Activated CD4-positive, alpha-beta T cell treated with anti-CD3 and anti-CD28 coated beads, Interleukin-2, amount 10 ng/mL, durations not matched to agents 24 days and 14 days (primary cell): ENCODE data around the gene SFXN4. TPM values are rescaled to one million over a fixed set of nuclear protein-coding genes. Genes with fewer than 3 reads are reported as not detected.
"Not testable (repeated sequence)": the region's sequence is repeated elsewhere in the genome, so short reads cannot be mapped to it uniquely, and the experiment has no call there.

Experiments used
- DNase-seq: peaks from one replicate; pipeline ENCODE4 v3.0.0; 2022
- H3K27ac Mint-ChIP-seq: one replicate; pipeline ENCODE4 v1.8.0; 2022; ENCODE audit warnings: mild to moderate bottlenecking, mixed read lengths
- H3K27me3 Mint-ChIP-seq: one replicate; pipeline ENCODE4 v1.8.0; 2022; ENCODE audit warnings: mixed read lengths
- H3K36me3 Mint-ChIP-seq: one replicate; pipeline ENCODE4 v1.8.0; 2022; ENCODE audit warnings: low read depth, mild to moderate bottlenecking, mixed read lengths
- H3K4me1 Mint-ChIP-seq: one replicate; pipeline ENCODE4 v1.8.0; 2021; ENCODE audit warnings: mixed read lengths
- H3K4me3 Mint-ChIP-seq: one replicate; pipeline ENCODE4 v1.8.0; 2022; ENCODE audit warnings: mild to moderate bottlenecking, moderate library complexity, mixed read lengths
- H3K9me3 Mint-ChIP-seq: one replicate; pipeline ENCODE4 v1.8.0; 2021; ENCODE audit warnings: mixed read lengths
- intact Hi-C: fragments of 100-400 bp; cut with micrococcal nuclease; formaldehyde crosslinking; loops from one replicate; pipeline ENCODE4 v1.15.1; 2023
- total RNA-seq: library from RNA; stranded (reverse); gene quantifications from 2 replicates; pipeline ENCODE4 v1.2.3, GENCODE V29; 2022

The SFXN4 gene
- total RNA-seq, 1 donor from 2014 or later = 58.1 TPM

DNA sequence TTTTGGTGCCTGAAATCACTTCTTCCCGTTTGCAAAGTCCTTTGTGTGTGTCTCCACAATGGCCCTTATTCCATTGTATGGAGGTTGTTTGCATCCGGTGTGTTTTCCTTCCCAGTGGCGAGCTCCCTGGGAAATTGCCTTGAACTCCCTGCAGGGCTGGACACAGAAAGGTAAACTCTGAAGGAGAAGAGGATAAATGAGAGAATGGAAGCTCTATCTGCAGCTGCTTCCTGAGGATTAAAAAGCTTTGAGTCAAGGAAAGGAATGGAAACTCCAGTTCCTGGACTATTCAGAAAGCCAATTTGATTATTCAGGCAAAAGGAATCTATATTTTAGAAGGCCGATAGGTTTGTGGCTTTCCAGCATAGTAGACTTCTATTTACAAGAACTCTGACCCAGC lies 37.5 kb upstream of the SFXN4 start:
- no peak overlapping the region for H3K27ac Mint-ChIP-seq
- no peaks in the 10 kb centered on the region for H3K27me3 Mint-ChIP-seq
- no peak overlapping the region for H3K4me3 Mint-ChIP-seq
- intact Hi-C loops = no loop called here
- no peak for DNase-seq
- no peaks in the 10 kb centered on the region for H3K36me3 Mint-ChIP-seq
- H3K9me3 Mint-ChIP-seq = no peaks in the 10 kb centered on the region
- peaks cover 24% of the 10 kb centered on the region for H3K4me1 Mint-ChIP-seq

- no peaks in the 10 kb centered on the region for H3K27me3 Mint-ChIP-seq
- peaks cover 31% of the 10 kb centered on the region for H3K4me1 Mint-ChIP-seq
- H3K4me3 Mint-ChIP-seq = no peak overlapping the region
- no peak for DNase-seq
- H3K27ac Mint-ChIP-seq = no peak overlapping the region
- no peaks in the 10 kb centered on the region for H3K36me3 Mint-ChIP-seq
- intact Hi-C loops = no loop called here
- no peaks in the 10 kb centered on the region for H3K9me3 Mint-ChIP-seq
Measured at GRCh38 chr10:119201233-119201632, 35.7 kb upstream of the SFXN4 start.

- H3K9me3 Mint-ChIP-seq = no peaks in the 10 kb centered on the region
- H3K4me3 Mint-ChIP-seq = peak overlapping the region; percentile 10
- H3K27ac Mint-ChIP-seq = no peak overlapping the region
- H3K27me3 Mint-ChIP-seq = no peaks in the 10 kb centered on the region
- peak; percentile 86 for DNase-seq
- H3K4me1 Mint-ChIP-seq = peaks cover 34% of the 10 kb centered on the region
- intact Hi-C loops = loop anchor here (1.0 to 5.0 kb wide), 5 partner anchors 21 to 343 kb away; partner anchors contain the start of genes PRDX3 and RGS10
- H3K36me3 Mint-ChIP-seq = no peaks in the 10 kb centered on the region
Measured at GRCh38 chr10:119199231-119199992, 33.9 kb upstream of the SFXN4 start.

DNA sequence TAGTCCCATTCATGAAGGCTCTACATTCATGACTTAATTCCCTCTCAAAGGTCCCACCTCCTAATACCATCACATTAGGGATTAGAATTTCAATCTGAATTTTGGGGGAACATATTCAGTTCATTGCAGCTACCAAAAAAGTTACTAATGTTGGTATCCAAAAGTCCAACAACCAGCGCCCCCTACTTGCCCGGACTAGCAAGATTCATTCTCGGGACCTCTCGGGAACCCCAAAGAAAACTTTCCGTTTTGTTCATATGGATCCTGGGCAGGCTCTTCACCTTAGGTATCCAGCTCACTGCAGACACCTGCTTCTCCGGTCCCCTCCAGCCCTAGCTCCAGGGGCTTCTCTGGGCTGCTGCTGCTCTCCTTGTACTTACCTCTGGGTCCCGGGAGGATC lies 32.9 kb upstream of the SFXN4 start:
- no peaks in the 10 kb centered on the region for H3K27me3 Mint-ChIP-seq
- no peak overlapping the region for H3K4me3 Mint-ChIP-seq
- intact Hi-C loops = loop anchor here (2.0 to 5.0 kb wide), 3 partner anchors 20 to 344 kb away; partner anchors contain the start of genes PRDX3 and RGS10
- H3K27ac Mint-ChIP-seq = peak overlapping the region; percentile 21
- no peaks in the 10 kb centered on the region for H3K36me3 Mint-ChIP-seq
- peaks cover 34% of the 10 kb centered on the region for H3K4me1 Mint-ChIP-seq
- no peaks in the 10 kb centered on the region for H3K9me3 Mint-ChIP-seq
- peak; percentile 77 for DNase-seq

GRCh38 chr10:119197921-119198320 lies 32.4 kb upstream of the SFXN4 start:
- intact Hi-C loops = loop anchor here (2.0 to 5.0 kb wide), 3 partner anchors 19 to 345 kb away; partner anchors contain the start of genes PRDX3 and RGS10
- Mint-ChIP-seq H3K36me3 (no peaks in the 10 kb centered on the region), H3K4me1 (peaks cover 34% of the 10 kb centered on the region), H3K4me3 (peak overlapping the region; percentile 36), H3K27ac (peak overlapping the region; percentile 21), H3K27me3 (no peaks in the 10 kb centered on the region), H3K9me3 (no peaks in the 10 kb centered on the region)
- DNase-seq = no peak

DNA sequence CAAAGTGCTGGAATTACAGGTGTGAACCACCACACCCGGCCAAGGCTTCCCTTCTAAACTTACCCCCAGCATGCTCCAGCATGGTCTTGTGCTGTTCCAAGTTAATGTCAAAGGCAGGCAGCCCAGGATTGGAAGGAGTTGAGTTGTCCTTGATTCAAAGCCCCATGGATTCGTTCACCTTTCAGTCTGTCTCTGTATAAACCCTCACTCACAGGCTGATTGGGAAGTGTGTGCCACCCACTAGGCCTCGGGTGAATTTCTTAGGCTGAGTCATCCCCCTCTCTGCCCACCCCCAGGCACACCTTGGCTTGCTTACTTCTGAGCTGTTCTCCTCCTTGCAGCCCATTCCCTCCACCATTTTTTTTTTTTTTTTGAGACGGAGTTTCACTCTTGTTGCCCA lies 26.4 kb upstream of the SFXN4 start:
- H3K36me3 Mint-ChIP-seq = no peaks in the 10 kb centered on the region

DNA sequence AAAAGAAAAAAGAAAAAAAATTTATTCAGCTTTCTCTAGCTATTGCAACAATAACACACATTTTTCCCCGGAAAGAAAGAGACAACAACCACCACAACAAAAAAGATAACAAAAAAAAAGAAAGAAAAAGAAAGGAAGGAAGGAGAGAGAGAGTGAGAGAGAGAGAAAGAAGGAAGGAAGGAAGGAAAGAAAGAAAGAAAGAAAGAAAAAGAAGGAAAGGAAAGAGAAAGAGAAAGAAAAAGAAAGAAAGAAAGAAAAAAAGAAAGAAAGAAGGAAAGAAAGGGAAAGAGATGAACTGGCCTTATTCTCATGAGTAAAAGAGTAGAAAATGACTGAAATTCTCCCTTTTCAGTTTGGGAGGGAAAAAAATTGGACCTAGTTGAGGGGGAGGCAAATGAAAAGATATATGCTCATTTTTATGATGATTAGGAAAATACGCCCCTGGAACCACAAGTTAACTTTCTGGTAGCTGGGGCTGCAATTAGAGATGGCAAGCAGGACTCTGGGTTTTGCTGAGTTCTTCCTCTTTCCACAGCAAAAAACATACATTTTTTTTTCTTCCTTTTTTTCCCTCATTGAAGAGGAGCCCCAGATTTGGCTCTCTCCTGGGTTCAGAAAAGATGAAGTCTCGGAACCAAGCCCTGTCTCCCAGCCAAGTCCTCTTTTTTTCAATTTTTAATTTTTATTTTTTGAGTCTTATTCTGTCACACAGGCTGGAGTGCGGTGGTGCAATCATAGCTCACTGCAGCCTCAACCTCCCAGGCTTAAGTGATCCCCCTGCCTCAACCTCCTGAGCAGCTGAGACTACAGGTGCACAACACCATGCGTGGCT lies 25.7 kb upstream of the SFXN4 start:
- Mint-ChIP-seq H3K4me1 (peaks cover 27% of the 10 kb centered on the region), H3K9me3 (no peaks in the 10 kb centered on the region), H3K4me3 (no peak overlapping the region), H3K36me3 (no peaks in the 10 kb centered on the region), H3K27me3 (no peaks in the 10 kb centered on the region), H3K27ac (peak overlapping the region; percentile 39)
- intact Hi-C loops = no loop called here
- no peak for DNase-seq

More for the DNA sequence above, 26.4 kb upstream of the SFXN4 start:
- Mint-ChIP-seq H3K27me3 (no peaks in the 10 kb centered on the region), H3K9me3 (no peaks in the 10 kb centered on the region), H3K27ac (peak overlapping the region; percentile 37), H3K4me3 (no peak overlapping the region), H3K4me1 (peaks cover 27% of the 10 kb centered on the region)
- intact Hi-C loops = no loop called here
- no peak for DNase-seq

DNA sequence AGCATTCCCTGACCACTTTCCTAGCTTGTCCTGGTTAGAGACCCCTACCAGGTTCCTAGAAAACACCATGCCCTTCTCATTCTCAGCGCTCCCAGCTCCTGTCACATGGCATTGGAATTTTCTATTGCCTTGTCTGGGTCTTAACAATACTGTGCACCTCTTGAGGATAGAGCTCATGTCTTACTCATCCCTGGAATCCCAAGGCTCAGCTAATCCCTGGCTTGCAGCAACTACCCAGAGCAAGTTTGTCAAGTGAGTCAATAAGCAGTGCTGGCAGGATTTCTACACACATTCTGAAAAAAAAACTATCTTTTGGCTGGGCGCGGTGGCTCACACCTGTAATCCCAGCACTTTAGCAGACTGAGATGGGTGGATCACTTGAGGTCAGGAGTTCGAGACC lies 24.8 kb upstream of the SFXN4 start:
- H3K27me3 Mint-ChIP-seq = no peaks in the 10 kb centered on the region
- intact Hi-C loops = no loop called here

GRCh38 chr10:119189811-119190282 lies 24.3 kb upstream of the SFXN4 start:
- H3K9me3 Mint-ChIP-seq = no peaks in the 10 kb centered on the region
- peaks cover 21% of the 10 kb centered on the region for H3K4me1 Mint-ChIP-seq
- H3K27ac Mint-ChIP-seq = peak overlapping the region; percentile 58
- intact Hi-C loops = no loop called here
- DNase-seq = peak; percentile 78
- no peaks in the 10 kb centered on the region for H3K36me3 Mint-ChIP-seq
- no peaks in the 10 kb centered on the region for H3K27me3 Mint-ChIP-seq
- H3K4me3 Mint-ChIP-seq = peak overlapping the region; percentile 51

More for the DNA sequence above, 24.8 kb upstream of the SFXN4 start:
- Mint-ChIP-seq H3K4me3 (peak overlapping the region; percentile 51), H3K27ac (peak overlapping the region; percentile 58), H3K36me3 (no peaks in the 10 kb centered on the region), H3K9me3 (no peaks in the 10 kb centered on the region), H3K4me1 (peaks cover 25% of the 10 kb centered on the region)
- DNase-seq = no peak

DNA sequence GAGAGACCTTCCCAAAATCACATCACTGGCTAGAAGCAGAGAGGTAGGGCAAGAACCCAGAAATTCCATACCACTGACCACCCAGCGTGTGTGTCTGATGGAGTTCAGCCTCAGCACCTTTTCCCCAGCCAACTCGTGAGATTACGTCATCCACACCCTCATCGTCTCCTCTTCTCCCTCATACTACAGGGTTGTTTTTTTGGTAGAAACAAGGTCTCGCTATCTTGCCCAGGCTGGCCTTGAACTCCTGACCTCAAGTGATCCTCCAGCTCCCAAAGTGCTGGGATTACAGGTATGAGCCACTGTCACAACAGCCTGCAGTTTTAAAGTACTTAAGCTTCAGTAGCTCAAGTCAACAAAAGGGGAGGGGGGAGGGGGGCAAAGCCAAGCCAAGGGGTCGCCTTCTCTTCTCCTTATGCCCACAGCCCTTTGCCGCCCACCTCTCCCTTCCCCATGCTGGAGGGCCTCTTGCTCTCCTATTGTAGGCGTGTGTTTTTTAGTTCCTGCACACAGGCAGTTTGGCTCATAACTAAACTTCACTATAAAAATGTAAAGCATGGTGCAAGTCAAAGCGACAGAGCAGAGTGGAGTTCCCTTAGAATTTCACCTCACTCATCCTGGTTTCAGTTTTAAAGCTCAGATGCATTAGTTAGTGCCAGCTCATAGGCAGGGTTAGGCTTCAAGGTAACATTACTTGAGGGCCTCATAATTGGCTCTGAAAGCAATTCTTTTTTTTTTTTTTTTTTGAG lies 18.3 kb upstream of the SFXN4 start:
- DNase-seq = no peak
- H3K4me3 Mint-ChIP-seq = no peak overlapping the region
- no peaks in the 10 kb centered on the region for H3K9me3 Mint-ChIP-seq
- H3K36me3 Mint-ChIP-seq = no peaks in the 10 kb centered on the region
- H3K27me3 Mint-ChIP-seq = no peaks in the 10 kb centered on the region
- peaks cover 17% of the 10 kb centered on the region for H3K4me1 Mint-ChIP-seq
- peak overlapping the region; percentile 81 for H3K27ac Mint-ChIP-seq
- intact Hi-C loops = no loop called here

- DNase-seq, intact Hi-C loops: not testable (repeated sequence)
- peaks cover 37% of the 10 kb centered on the region for H3K4me1 Mint-ChIP-seq
Measured at GRCh38 chr10:119180850-119181400, 15.4 kb upstream of the SFXN4 start.

DNA sequence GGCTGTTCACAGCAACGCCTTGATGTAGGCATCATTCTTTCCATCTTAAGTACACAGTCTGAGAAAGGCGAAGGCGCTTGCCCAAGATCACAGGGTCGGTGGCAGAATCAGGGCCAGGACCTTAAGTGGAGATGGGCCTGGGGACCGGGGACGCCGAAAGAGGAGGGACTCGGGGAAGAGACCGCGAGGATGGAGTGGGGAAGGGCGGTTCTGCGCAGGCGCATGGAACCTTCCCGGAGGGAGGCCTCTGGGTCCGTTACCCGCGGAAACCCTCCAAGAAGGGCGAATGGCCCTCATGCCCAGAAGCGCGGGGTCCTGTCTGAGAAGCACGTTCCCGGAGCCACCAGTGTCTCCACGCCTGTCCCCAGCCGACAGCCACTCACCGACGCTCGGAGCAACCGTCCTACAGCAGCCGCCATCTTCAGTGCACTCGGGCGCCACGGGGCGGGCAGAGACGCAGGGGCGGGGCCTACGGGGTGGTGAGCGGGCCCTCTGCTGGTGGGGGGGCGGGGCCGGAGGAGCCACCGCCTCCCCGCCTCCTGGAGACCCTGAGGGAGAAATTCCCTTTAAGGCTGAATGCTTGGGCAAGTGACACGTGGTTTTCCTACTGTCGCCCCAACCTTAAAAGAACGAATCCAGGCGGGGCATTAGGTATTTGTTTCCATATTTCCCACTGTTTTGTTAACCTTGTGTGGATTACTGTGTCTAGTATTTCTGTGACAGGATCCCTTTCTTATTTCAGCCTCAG lies 13.0 kb upstream of the SFXN4 start, which contains the start of gene PRDX3:
Gene PRDX3 (minus strand): TSS at position 441 of the 748 bp plus-strand sequence. CDS start 22 bp downstream, at position 419.
- Mint-ChIP-seq H3K27ac (peak within 1 kb of the TSS; percentile 99), H3K36me3 (peaks cover 26% of the 10 kb centered on the region), H3K27me3 (no peaks in the 10 kb centered on the region), H3K9me3 (no peaks in the 10 kb centered on the region), H3K4me1 (peaks cover 39% of the 10 kb centered on the region), H3K4me3 (peak within 1 kb of the TSS; percentile 98)
- DNase-seq = peak; percentile 98
- intact Hi-C loops = loop anchor here (1.0 to 5.0 kb wide), 10 partner anchors 13 to 480 kb away; partner anchors contain the start of genes DENND10, EIF3A, GRK5 and RGS10

More at GRCh38 chr10:119180850-119181400, 15.4 kb upstream of the SFXN4 start:
- H3K27ac Mint-ChIP-seq, H3K4me3 Mint-ChIP-seq, H3K27me3 Mint-ChIP-seq, H3K9me3 Mint-ChIP-seq: not testable (repeated sequence)
- peaks cover 17% of the 10 kb centered on the region for H3K36me3 Mint-ChIP-seq
